Gastroesophageal sphincter (tissue), 3 donors: ENCODE results near the gene EPHA6.

Experiments
- EP300 ChIP-seq: sonication (generic); formaldehyde crosslinking; IDR thresholded peaks from one replicate; pipeline ENCODE4 v1.6.1; 2017; ENCODE audit warnings: antibody characterized with exemption, mild to moderate bottlenecking
- POLR2A ChIP-seq, 2 donors: fragments of 450-650 bp; IDR thresholded peaks; one replicate each; pipeline ENCODE4 v1.6.1; 2017; ENCODE audit warnings: antibody characterized with exemption in 2 of 2, mild to moderate bottlenecking in 2 of 2, moderate library complexity in 1 of 2
- POLR2AphosphoS5 ChIP-seq: sonication (generic); formaldehyde crosslinking; IDR thresholded peaks from one replicate; pipeline ENCODE4 v1.6.1; 2017; ENCODE audit warnings: antibody characterized with exemption
- TF ChIP-seq, protein P1 (sequence below), 4 experiments: fragments of 200-600 bp in 2 of 4; fragments of 450-650 bp in 2 of 4; sonication (generic) in 1 of 4; IDR thresholded peaks; one replicate each; pipeline ENCODE4 v1.5.1; 2017 to 2019; ENCODE audit warnings: antibody characterized with exemption in 4 of 4, mild to moderate bottlenecking in 2 of 4, moderate library complexity in 2 of 4

DNA sequence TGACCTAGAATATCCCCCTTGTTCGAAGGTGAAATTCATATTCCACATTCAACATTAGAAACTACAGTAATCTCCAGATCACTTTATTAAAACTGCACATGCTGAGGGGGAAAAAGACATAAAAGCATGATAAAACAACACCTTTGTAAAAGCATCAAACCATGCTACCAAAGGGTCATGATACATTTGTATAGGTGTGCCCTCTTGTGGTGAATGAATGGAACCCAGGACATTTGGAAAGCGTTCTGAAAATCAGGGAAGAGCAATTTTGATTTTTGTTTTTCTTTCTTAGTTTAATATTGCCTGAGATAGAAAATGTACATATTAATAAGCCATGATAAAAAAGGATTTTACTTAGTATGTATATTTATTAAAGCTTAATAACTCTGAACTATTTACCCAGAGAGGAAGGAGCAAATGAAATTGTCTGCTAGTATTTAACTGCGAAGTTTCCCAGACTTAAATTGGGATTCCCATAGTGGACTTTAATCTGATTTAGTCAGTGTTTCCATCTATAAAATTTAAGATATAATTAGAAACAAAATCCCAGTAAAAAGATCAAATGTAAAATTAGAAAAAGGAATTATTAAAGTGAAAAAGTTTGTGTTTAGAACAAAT, 844.4 kb downstream of the EPHA6 start:
- TF ChIP-seq, protein P1, sequence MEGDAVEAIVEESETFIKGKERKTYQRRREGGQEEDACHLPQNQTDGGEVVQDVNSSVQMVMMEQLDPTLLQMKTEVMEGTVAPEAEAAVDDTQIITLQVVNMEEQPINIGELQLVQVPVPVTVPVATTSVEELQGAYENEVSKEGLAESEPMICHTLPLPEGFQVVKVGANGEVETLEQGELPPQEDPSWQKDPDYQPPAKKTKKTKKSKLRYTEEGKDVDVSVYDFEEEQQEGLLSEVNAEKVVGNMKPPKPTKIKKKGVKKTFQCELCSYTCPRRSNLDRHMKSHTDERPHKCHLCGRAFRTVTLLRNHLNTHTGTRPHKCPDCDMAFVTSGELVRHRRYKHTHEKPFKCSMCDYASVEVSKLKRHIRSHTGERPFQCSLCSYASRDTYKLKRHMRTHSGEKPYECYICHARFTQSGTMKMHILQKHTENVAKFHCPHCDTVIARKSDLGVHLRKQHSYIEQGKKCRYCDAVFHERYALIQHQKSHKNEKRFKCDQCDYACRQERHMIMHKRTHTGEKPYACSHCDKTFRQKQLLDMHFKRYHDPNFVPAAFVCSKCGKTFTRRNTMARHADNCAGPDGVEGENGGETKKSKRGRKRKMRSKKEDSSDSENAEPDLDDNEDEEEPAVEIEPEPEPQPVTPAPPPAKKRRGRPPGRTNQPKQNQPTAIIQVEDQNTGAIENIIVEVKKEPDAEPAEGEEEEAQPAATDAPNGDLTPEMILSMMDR (IDR thresholded peaks at IDR 0.05) = peak; percentile 17 to 51 (median 34)
- no peak for TF ChIP-seq EP300
- no peak for TF ChIP-seq POLR2AphosphoS5
- no peak for TF ChIP-seq POLR2A (IDR thresholded peaks at IDR 0.05)
